ENCODE measurements around the gene CCDC102A. TPM values are rescaled to one million over a fixed set of nuclear protein-coding genes. Genes with fewer than 3 reads are reported as not detected.

CCDC102A gene
- total and polyA plus RNA-seq, 2 of the 13 experiments (the other 11 are each of a cell fraction or from before 2014, with no cell fraction given) = 2.1 to 2.8 TPM

- TF ChIP-seq TAF1 (CRISPR knock-in tag; IDR thresholded peaks at IDR 0.05) (no peak), ZNF382 (CRISPR knock-in tag; IDR thresholded peaks at IDR 0.05; ENCODE audit: borderline replicate concordance) (no peak), ZNF430 (CRISPR knock-in tag; IDR thresholded peaks at IDR 0.05) (no peak), ZFP37 (CRISPR knock-in tag; IDR thresholded peaks at IDR 0.05; ENCODE audit: borderline replicate concordance) (0 out of 2 replicates have a peak, but pooled peaks have one; percentile 24), ZNF501 (CRISPR knock-in tag; IDR thresholded peaks at IDR 0.05) (0 out of 2 replicates have a peak, but pooled peaks have one; percentile 28), MIXL1 (CRISPR knock-in tag; IDR thresholded peaks at IDR 0.05) (peak; percentile 44; the same call in 1 of the 2 replicates), NKX3-1 (CRISPR knock-in tag; IDR thresholded peaks at IDR 0.05) (no peak), ZNF317 (CRISPR knock-in tag; IDR thresholded peaks at IDR 0.05) (no peak), NFAT5 (CRISPR knock-in tag; IDR thresholded peaks at IDR 0.05) (peak; percentile 68; the same call in 1 of the 2 replicates), SRY (CRISPR knock-in tag; IDR thresholded peaks at IDR 0.05) (0 out of 2 replicates have a peak, but pooled peaks have one; percentile 40), ZBTB38 (CRISPR knock-in tag; IDR thresholded peaks at IDR 0.05) (no peak; the same call in 1 of the 2 replicates), ATRX (CRISPR knock-in tag; IDR thresholded peaks at IDR 0.05; ENCODE audit: borderline replicate concordance) (no peak), MAFG (CRISPR knock-in tag; IDR thresholded peaks at IDR 0.05) (no peak), ARHGAP35 (CRISPR knock-in tag; IDR thresholded peaks at IDR 0.05; ENCODE audit: borderline replicate concordance) (no peak), ZNF704 (CRISPR knock-in tag; IDR thresholded peaks at IDR 0.05; ENCODE audit: borderline replicate concordance) (peak; percentile 72; the same call in 1 of the 2 replicates), ZFP1 (CRISPR knock-in tag; IDR thresholded peaks at IDR 0.05) (no peak), IKZF1 (IDR thresholded peaks at IDR 0.05) (no peak), GZF1 (CRISPR knock-in tag; IDR thresholded peaks at IDR 0.05) (peak; percentile 94), ADNP (CRISPR knock-in tag; IDR thresholded peaks at IDR 0.05) (no peak), AKNA (CRISPR knock-in tag; IDR thresholded peaks at IDR 0.05; ENCODE audit: borderline replicate concordance) (no peak), SOX5 (CRISPR knock-in tag; IDR thresholded peaks at IDR 0.05; ENCODE audit: borderline replicate concordance) (no peak)
These were observed 16.5 kb downstream of the CCDC102A start (continued) for GRCh38 chr16:57519796-57520360.

Data from HepG2 (cell line).